GM19324 (cell line): ENCODE measurements around the gene FBLN2.
"Not testable (repeated sequence)": the region's sequence is repeated elsewhere in the genome, so short reads cannot be mapped to it uniquely, and the experiment has no call there.

Source experiments
- ATAC-seq: cut with Tn5 transposase; IDR thresholded peaks from one replicate; pipeline ENCODE4 v1.9.1; 2021; ENCODE audit warnings: mild to moderate bottlenecking, moderate library complexity; ENCODE audit not compliant: unreplicated experiment, low FRiP score

Gene FBLN2

GRCh38 chr3:13544951-13545651 lies 3.8 kb upstream of the FBLN2 start:
- ATAC-seq = no peak

DNA sequence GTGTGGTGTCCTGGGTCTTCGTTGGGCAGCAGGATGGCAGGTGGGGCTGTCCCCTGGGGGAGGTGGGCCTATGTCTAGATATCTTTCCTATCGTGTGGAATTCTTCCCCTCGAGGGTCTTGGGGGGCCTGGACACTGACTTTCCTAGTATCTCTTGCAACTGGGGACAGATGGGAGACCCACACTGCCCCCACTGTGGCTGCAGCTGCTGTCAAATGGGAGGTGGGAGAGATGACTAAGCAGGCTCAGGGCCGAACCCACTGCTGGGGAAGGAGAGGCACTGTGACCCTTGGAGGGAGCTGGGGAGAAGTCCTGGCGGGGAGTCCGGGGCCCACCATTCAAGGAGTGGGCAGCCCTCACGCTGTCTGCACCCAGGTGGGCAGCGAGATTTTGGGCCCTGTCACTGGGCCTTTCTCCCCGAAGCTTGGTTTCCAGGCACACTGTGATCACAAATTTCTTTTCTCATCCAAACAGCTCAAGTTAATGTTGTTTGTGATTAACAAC lies 2.9 kb upstream of the FBLN2 start:
- no peak for ATAC-seq

- ATAC-seq = no peak
Measured at GRCh38 chr3:13546667-13547171, 2.2 kb upstream of the FBLN2 start.

- ATAC-seq = no peak
Measured at GRCh38 chr3:13547591-13548371, 1.1 kb upstream of the FBLN2 start.

DNA sequence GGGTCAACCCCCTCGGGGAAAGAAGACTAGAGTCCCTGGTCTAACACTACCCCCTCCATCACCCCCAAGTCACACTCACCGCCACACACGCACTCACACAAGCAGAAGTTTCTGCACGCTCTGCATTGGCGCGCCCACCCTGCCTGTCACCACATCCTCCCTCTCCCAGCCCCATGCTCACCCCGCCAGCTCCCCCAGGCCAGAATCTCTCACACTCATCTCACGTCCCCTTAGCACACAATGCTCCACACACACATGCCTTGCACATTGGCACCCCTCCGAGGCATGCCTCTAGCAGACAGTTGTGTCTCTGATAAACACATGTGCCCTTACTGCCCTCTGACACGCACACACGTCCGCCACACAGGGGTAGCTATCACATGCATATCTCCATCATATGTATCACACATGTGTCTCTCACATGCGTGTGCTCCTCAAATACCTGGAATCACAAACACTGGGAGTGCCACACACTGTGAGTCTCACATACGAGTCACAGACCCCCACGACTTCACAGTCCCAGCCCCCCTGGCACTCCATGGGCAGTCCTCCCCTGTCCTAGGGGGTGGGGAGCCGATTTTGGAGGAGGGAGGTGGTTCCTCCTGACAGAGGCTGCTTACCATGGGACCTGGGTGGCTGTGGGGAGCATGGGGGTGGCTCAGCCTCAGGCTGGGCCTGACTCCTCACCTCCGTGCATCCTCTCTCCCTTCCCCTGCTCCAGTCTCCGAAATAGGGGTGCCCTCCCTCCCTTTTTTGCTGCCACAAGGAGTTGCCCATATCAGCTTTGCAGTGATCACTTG lies 898 bp downstream of the FBLN2 start:
- ATAC-seq = no peak

DNA sequence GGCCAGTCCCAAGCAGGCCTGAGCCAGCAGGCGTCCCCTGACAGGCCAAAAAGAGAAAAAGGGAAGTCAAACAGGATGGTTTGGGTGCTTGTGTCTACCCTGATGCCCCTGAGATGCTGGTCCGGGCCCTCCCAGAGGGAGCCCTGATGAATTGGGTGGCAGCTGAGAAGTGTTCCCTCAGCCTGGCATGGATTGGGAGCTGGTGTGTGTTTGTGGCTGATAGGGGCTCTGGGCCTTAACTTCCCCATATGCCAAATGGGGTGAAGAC lies 1.4 kb downstream of the FBLN2 start:
- ATAC-seq = no peak

GRCh38 chr3:13550791-13551360 lies 2.0 kb downstream of the FBLN2 start:
- no peak for ATAC-seq

GRCh38 chr3:13552857-13553652 lies 4.1 kb downstream of the FBLN2 start:
- no peak for ATAC-seq

DNA sequence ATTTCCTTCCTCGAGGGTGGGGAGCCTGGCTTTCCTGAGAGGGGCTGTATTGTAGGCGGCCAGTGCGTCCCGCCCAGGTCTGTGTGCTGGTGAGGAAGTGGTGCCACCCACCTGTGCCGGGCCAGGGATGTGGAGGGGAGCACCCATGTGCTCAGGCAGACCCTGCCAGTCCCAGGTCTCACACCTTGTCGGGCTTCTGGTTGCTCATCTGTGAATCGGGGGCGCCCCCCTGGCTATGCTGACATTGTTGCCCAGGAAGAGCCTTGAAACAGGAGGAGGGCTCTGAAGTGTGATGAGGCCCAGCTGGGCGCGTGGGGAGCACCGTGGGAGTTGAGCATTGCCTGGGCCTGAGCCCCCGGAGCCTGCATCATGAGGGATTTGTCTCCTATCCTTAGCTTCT lies 4.8 kb downstream of the FBLN2 start:
- no peak for ATAC-seq

DNA sequence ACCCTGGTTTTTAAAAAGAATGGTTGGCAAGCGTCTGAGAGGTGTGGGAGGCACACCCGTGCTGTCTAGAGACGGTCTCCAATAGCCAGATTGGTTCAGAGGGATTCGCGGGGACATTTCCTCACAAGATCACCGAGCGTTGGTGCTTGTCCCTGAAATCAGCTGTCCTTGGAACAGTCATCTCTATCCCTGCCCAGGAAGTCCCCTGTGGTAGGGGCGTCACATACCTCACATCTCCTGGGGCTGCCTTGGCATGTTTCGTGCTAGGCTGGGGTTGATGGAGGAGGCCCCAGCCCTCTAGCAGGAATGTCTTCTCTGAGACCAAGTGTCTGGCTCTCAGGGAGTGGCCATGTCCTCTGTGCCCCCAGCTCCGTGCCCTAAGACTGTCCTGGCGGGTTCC lies 6.8 kb downstream of the FBLN2 start:
- no peak for ATAC-seq

DNA sequence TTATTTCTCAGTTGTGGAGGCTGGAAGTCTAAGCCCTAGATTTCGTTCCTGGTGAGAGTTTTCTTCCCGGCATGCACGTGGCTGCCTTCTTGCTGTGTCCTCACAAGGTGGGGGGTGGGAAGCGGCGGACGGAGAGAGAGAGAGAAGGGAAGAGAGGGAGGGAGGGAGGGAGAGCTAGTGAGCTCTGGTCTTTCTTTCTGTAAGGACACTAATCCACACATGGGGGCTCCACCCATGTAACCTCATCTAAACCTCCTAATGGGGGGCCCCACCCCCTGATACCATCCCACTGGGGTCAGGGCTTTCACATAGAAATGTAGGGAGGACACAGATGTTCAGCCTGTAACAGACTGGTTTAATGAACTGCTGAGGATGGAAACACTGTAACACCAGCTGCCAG lies 7.3 kb downstream of the FBLN2 start:
- ATAC-seq = no peak

GRCh38 chr3:13556917-13557316 lies 8.0 kb downstream of the FBLN2 start:
- no peak for ATAC-seq

GRCh38 chr3:13557417-13557816 lies 8.5 kb downstream of the FBLN2 start:
- no peak for ATAC-seq

GRCh38 chr3:13557926-13558325 lies 9.0 kb downstream of the FBLN2 start:
- ATAC-seq = no peak

GRCh38 chr3:13558651-13559050 lies 9.7 kb downstream of the FBLN2 start:
- no peak for ATAC-seq

DNA sequence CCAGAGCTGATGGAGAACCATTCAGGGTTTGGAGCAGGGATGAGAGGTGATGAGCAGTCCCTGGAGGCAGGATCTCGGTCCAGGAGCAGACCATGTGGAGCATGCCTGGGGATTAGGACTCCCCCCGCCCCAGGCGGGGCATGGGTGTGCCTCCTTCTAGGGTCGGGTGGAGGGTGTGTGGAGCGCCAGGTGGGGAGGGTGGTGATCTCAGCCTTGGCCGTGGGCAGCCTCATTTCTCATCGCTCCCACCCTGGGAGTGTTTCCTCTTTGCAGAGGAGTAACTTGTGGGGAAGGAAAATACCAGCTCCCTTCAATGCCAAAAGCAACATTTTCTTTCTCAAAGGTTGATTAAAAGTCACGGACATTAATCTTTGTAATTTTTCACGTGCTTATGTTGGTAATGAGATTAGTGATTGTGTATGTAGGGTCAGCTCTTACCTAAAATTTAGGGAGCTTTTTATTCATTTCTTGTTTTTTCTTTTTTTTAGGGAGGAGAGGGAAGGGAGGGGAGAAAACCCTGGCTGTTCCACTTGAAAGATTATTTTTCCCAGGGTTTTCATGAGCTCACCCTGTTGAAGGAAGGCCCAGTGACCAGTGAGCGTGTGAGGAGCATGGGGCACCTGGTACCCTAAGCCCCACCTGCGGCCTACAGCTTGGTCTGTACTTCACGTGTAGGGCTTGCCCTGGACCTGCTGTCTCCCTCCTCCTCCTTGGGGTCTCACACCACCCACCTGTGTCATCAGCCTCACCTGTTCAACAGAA lies 11.0 kb downstream of the FBLN2 start:
- no peak for ATAC-seq

- ATAC-seq = no peak
Measured at GRCh38 chr3:13561376-13561775, 12.5 kb downstream of the FBLN2 start.

DNA sequence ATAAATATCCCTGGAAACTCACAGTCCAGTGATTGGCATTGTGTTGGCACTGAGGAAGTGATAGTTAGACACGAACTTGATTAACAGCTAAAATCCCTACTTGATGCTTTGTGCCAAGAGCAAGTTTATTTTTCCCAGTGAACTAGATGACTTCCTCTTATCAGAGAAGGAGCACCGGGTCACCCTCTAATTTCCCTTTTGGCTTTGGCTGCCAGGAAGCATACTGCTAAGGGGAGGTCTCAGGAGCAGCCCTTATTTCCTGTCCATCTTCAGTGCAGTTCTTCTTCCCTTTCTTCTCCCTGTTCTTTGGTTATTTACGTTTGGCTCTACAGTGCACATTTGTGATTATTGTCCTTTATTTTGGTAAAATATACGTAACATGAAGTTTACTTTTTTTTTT lies 13.0 kb downstream of the FBLN2 start:
- ATAC-seq = no peak

DNA sequence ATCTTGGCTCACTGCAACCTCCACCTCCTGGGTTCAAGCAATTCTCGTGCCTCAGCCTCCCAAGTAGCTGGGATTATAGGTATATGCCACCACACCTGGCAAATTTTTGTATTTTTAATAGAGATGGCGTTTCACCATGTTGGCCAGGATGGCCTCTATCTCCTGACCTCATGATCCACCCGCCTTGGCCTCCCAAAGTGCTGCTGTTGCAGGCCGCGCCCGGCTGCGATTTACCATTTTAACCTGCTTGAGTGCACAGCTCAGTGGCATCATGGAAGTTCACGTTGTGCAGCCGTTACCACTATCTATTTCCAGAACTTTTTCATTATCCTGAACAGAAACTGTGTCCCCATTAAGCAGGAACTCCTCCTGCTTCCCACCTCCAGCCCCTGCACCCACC lies 13.5 kb downstream of the FBLN2 start:
- not testable (repeated sequence) for ATAC-seq
